Ovary (tissue), 9 donors: ENCODE data around the gene FGD2. TPM values are rescaled to one million over a fixed set of nuclear protein-coding genes. Genes with fewer than 3 reads are reported as not detected.

Experiments used
- DNase-seq, 5 donors: peaks; one replicate each; pipeline ENCODE4 v3.0.0-alpha.2; 2019 to 2020
- H3K27ac ChIP-seq, 2 donors: fragments of 200-600 bp; one replicate each; pipeline versions ENCODE4 v1.5.1 to v1.8.0; 2019 to 2022
- H3K27me3 ChIP-seq: fragments of 200-600 bp; one replicate; pipeline ENCODE4 v1.8.0; 2022
- H3K36me3 ChIP-seq: fragments of 200-600 bp; sonication (generic); one replicate; pipeline ENCODE4 v1.5.1; 2019
- H3K4me1 ChIP-seq: one replicate; pipeline ENCODE4 v1.8.1; 2013; ENCODE audit warnings: mild to moderate bottlenecking, moderate library complexity; ENCODE audit not compliant: insufficient read depth
- H3K4me3 ChIP-seq: fragments of 200-600 bp; sonication (generic); one replicate; pipeline ENCODE4 v1.5.1; 2017
- H3K9me3 ChIP-seq, 2 donors: fragments of 200-600 bp in 1 of 2; sonication (generic) in 1 of 2; one replicate each; pipeline versions ENCODE4 v1.5.1 to v1.8.1; 2013 to 2019; ENCODE audit warnings: mild to moderate bottlenecking in 1 of 2, moderate library complexity in 1 of 2
- EP300 ChIP-seq: sonication (generic); formaldehyde crosslinking; IDR thresholded peaks from one replicate; pipeline ENCODE4 v1.6.1; 2017; ENCODE audit warnings: antibody characterized with exemption
- POLR2A ChIP-seq: fragments of 450-650 bp; IDR thresholded peaks from one replicate; pipeline ENCODE4 v1.6.1; 2017; ENCODE audit warnings: antibody characterized with exemption, mild to moderate bottlenecking, moderate library complexity
- WGBS, 3 donors: extraction: QIAGEN DNeasy Blood & Tissue Kit in 1 of 3; methylation state at CpG; one replicate each; pipeline versions ENCODE4 v1.1.5 to v1.1.7; 2013 to 2017; 5-methylcytosine and 5-hydroxymethylcytosine counted together
- intact Hi-C, 4 donors: fragments of 100-400 bp; cut with DNase I; formaldehyde crosslinking; loops; one replicate each; pipeline versions ENCODE4 v1.11.0 to v1.15.1; 2022 to 2023
- polyA plus RNA-seq, 2 donors: library from polyadenylated mRNA; stranded (reverse); fragments of 200-250 nt in 1 of 2; fragments of 350-450 nt in 1 of 2; fragmentation: Illumina TruSeq in 1 of 2; extraction: RNeasy Lipid Tissue Mini Kit (QIAGEN cat#74804) in 1 of 2; gene quantifications; one replicate each; pipeline ENCODE4 v1.2.3, GENCODE V29; 2013 to 2014
- total RNA-seq, 7 donors: library from RNA; depleted of rRNA in 2 of 7; stranded (reverse); fragments of >200 nt in 2 of 7; fragmentation: NEBNext Ultra II Directional in 3 of 7; extraction: Animal tissue kit (Norgen Biotek cat#: 25700) in 3 of 7; gene quantifications; one replicate each; pipeline versions ENCODE4 v1.1.0 to v1.2.4, GENCODE V29; 2016 to 2023
- TF ChIP-seq, protein P1 (sequence below), 3 donors: fragments of 450-650 bp in 2 of 3; fragments of 200-600 bp in 1 of 3; IDR thresholded peaks; one replicate each; pipeline versions ENCODE4 v1.5.1 to v1.8.0; 2016 to 2022; ENCODE audit warnings: antibody characterized with exemption in 3 of 3, mild to moderate bottlenecking in 1 of 3
- donor health status: DM: no; HTN: no; CAD: no; lungs with moderate emphysema.
- donor health status: DM: no; HTN: no; CAD: no.
- donor health status: Bipolar disorder and iron deficiency.
- donor health status: DM: yes; HTN: yes; CAD: no.
- donor health status: DM: no; HTN: no; CAD: no.
- donor health status: DM: yes; HTN: yes; CAD: no.

The FGD2 gene
- total and polyA plus RNA-seq, 9 donors: 2.3 to 13.6 (median 4.1) TPM

DNA sequence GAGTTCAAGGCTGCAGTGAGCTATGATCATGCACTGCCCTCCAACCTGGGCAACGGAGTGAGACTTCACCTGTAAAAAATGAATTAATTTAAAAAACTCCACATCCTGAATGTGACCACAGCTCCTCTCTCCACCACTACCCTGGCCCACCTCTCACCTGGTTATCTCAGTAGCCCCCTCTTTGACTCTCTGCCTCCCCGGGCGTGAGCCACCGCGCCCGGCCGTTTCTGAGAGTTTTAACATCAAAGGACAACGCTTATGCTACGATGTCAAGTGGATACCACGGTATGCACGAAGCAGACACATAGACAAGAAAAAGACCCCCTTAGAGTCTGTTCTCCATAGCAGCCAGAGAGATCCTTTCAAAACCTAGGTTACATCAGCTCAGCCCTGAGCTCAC is 48.7 kb downstream of the FGD2 start:
- 95 to 96% (median 95%) methylated on average over 11 of the region's 11 CpGs for WGBS, 3 donors
- H3K4me1 ChIP-seq: no peaks in the 10 kb centered on the region
- intact Hi-C loops: loop anchor here in 1 of 4 donors (5.0 kb wide), 1 partner anchor 118 kb away; the partner anchor contains the start of gene PIM1

DNA sequence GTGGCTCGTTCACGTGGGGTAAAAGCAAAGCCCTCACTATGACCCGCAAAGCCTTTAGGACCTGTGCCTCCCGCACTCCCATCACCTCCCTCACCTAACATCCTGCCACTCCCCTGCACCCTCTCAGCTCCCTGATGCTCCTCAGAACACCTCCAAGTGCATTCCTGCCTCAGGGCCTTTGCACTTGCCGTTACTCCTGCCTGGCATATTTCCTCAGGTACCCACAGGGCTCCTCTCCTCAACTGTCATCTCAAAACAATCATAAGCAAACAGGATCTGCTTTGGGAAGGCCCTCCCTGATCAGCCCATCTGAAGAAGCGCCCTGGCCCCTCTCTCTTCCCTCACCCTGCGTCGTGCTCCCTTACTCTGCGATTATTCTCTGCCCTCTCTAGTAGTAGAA is 49.1 kb downstream of the FGD2 start:
- H3K27me3 ChIP-seq: no peaks in the 10 kb centered on the region
- H3K9me3 ChIP-seq: no peaks in the 10 kb centered on the region
- H3K27ac ChIP-seq: no peak overlapping the region
- peak in 1 of 5 donors; percentile 21 for DNase-seq
- no peaks in the 10 kb centered on the region for H3K36me3 ChIP-seq
- TF ChIP-seq EP300 (no peak), POLR2A (no peak)
- TF ChIP-seq, protein P1, sequence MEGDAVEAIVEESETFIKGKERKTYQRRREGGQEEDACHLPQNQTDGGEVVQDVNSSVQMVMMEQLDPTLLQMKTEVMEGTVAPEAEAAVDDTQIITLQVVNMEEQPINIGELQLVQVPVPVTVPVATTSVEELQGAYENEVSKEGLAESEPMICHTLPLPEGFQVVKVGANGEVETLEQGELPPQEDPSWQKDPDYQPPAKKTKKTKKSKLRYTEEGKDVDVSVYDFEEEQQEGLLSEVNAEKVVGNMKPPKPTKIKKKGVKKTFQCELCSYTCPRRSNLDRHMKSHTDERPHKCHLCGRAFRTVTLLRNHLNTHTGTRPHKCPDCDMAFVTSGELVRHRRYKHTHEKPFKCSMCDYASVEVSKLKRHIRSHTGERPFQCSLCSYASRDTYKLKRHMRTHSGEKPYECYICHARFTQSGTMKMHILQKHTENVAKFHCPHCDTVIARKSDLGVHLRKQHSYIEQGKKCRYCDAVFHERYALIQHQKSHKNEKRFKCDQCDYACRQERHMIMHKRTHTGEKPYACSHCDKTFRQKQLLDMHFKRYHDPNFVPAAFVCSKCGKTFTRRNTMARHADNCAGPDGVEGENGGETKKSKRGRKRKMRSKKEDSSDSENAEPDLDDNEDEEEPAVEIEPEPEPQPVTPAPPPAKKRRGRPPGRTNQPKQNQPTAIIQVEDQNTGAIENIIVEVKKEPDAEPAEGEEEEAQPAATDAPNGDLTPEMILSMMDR (IDR thresholded peaks at IDR 0.05): no peak
- intact Hi-C loops: loop anchor here in 1 of 4 donors (5.0 kb wide), 1 partner anchor 118 kb away; the partner anchor contains the start of gene PIM1
- H3K4me1 ChIP-seq: peaks cover under 1% of the 10 kb centered on the region
- 85 to 88% (median 86%) methylated on average over 9 of the region's 9 CpGs for WGBS, 3 donors
- no peak overlapping the region for H3K4me3 ChIP-seq

More for the DNA sequence above, 48.7 kb downstream of the FGD2 start:
- H3K36me3 ChIP-seq: no peaks in the 10 kb centered on the region
- TF ChIP-seq EP300 (no peak), POLR2A (no peak)
- TF ChIP-seq, protein P1 (IDR thresholded peaks at IDR 0.05): no peak
- no peak overlapping the region for H3K27ac ChIP-seq
- H3K4me3 ChIP-seq: no peak overlapping the region
- no peaks in the 10 kb centered on the region for H3K27me3 ChIP-seq
- peak in 1 of 5 donors; percentile 15 for DNase-seq
- H3K9me3 ChIP-seq: no peaks in the 10 kb centered on the region

DNA sequence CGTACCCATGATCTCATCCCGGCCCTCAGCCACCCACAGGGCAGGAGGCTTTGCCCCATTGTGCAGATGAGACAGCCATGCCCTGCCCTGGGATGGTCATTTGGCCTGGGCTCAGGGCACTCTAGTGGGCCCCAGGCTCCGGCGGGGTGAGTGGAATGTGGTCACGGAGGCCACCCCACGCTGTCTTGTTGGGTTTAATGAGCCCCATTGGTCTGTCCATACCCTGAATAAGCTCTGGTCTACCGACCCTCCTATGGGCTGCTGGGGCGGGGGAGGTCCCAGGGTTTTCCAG is 50.6 kb downstream of the FGD2 start:
- intact Hi-C loops: no loop called here
- Histone ChIP-seq H3K4me3 (no peak overlapping the region), H3K36me3 (no peaks in the 10 kb centered on the region), H3K27ac (no peak overlapping the region), H3K27me3 (no peaks in the 10 kb centered on the region), H3K9me3 (no peaks in the 10 kb centered on the region), H3K4me1 (peaks cover 2% of the 10 kb centered on the region)
- TF ChIP-seq EP300: no peak
- TF ChIP-seq, protein P1 (IDR thresholded peaks at IDR 0.05): no peak
- TF ChIP-seq POLR2A: no peak
- no peak for DNase-seq
- 86 to 97% (median 93%) methylated on average over 8 of the region's 8 CpGs for WGBS, 3 donors

DNA sequence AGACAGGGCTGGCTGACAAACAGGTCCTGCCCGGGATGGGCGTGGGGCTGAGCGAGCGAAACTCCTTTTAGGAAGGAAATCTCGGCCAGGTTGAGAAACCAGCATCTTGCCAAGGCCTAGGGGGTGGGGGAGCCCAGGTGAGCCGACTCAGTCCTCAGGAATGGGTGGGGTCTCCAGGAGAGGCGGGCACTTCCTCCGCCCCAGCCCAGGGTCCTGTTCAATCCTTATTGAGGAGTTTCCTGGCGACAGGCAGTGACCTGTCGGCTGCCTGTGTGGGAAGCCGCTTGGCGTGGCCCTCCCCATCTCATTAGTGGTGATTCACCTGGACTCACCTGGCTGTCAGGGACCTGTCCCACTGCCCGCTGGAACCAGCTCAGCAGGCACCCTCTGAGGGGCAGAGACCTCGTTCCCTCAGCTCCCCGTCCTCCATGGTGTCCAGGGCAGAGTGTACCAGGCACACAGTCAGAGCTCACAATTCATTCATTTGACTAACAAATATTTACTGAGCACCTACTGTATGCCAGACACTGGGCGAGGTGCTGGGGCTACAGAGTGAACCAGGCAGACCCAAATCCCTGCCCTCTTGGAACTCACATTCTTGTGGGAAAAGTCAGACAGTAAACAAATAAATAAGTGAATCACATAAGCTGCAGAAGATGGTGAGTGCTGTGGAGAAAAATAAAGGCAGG is 51.1 kb downstream of the FGD2 start:
- Histone ChIP-seq H3K4me3 (no peak overlapping the region), H3K27ac (no peak overlapping the region), H3K4me1 (peaks cover 2% of the 10 kb centered on the region), H3K36me3 (no peaks in the 10 kb centered on the region), H3K27me3 (no peaks in the 10 kb centered on the region), H3K9me3 (no peaks in the 10 kb centered on the region)
- 92 to 94% (median 93%) methylated on average over 16 of the region's 16 CpGs for WGBS, 3 donors
- intact Hi-C loops: no loop called here
- no peak for TF ChIP-seq EP300
- TF ChIP-seq POLR2A: no peak
- no peak for DNase-seq

DNA sequence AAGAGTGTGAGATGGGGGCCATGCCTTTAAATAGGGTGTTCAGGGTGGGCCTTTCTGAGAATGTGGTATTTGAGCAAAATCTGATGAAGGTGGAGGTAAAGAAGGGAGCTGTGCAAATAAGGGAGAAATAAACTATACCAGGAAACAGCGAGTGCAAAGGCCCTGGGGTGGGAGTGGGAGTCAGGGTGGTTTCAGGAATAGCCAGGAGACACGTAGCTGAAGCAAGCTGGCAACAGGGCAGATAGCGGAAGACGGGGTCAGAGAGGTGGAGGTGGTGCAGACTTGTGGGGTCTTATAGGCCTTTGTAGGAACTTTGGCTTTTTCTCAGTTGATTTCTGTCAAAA is 51.6 kb downstream of the FGD2 start:
- Histone ChIP-seq H3K27ac (no peak overlapping the region), H3K9me3 (no peaks in the 10 kb centered on the region), H3K4me3 (no peak overlapping the region), H3K4me1 (peaks cover 2% of the 10 kb centered on the region), H3K27me3 (no peaks in the 10 kb centered on the region), H3K36me3 (no peaks in the 10 kb centered on the region)
- intact Hi-C loops: no loop called here
- no peak for DNase-seq
- 95 to 98% (median 96%) methylated on average over 4 of the region's 4 CpGs for WGBS, 3 donors
- no peak for TF ChIP-seq EP300
- TF ChIP-seq, protein P1 (IDR thresholded peaks at IDR 0.05): no peak
- TF ChIP-seq POLR2A: no peak
